Tibial artery (tissue), 4 donors: ENCODE results near the gene GNAT3.

Experiments used
- DNase-seq, 2 donors: peaks; one replicate each; pipeline ENCODE4 v3.0.0-alpha.2; 2019
- H3K27ac ChIP-seq, 2 donors: fragments of 200-600 bp; sonication (generic) in 1 of 2; 1 replicate in 1 of 2; 2 replicates in 1 of 2; pipeline ENCODE4 v1.5.1; 2018 to 2019; ENCODE audit warnings: mild to moderate bottlenecking in 1 of 2
- H3K27me3 ChIP-seq, 2 donors: fragments of 200-600 bp; sonication (generic) in 1 of 2; one replicate each; pipeline versions ENCODE4 v1.5.1 to v1.6.0; 2016 to 2019
- H3K36me3 ChIP-seq, 3 donors: fragments of 200-600 bp; sonication (generic) in 2 of 3; one replicate each; pipeline ENCODE4 v1.5.1; 2016 to 2019; ENCODE audit warnings: mild to moderate bottlenecking in 2 of 3
- H3K4me1 ChIP-seq, 4 donors: fragments of 200-600 bp; sonication (generic) in 2 of 4; 1 replicate in 3 of 4; 2 replicates in 1 of 4; pipeline ENCODE4 v1.5.1; 2016 to 2019
- H3K4me3 ChIP-seq, 2 donors: fragments of 200-600 bp; sonication (generic) in 1 of 2; 1 replicate in 1 of 2; 2 replicates in 1 of 2; pipeline ENCODE4 v1.5.1; 2018 to 2019; ENCODE audit warnings: mild to moderate bottlenecking in 2 of 2
- H3K9me3 ChIP-seq, 3 donors: fragments of 200-600 bp; sonication (generic) in 1 of 3; one replicate each; pipeline ENCODE4 v1.5.1; 2016 to 2019
- intact Hi-C: fragments of 100-400 bp; cut with DNase I; formaldehyde crosslinking; loops from one replicate; pipeline ENCODE4 v1.15.0; 2023; ENCODE audit warnings: low total_unique reads
- TF ChIP-seq, protein P1 (sequence below), 2 experiments: fragments of 200-600 bp in 1 of 2; fragments of 450-650 bp in 1 of 2; IDR thresholded peaks; one replicate each; pipeline ENCODE4 v1.5.1; 2017 to 2019; ENCODE audit warnings: antibody characterized with exemption in 2 of 2, mild to moderate bottlenecking in 1 of 2, moderate library complexity in 1 of 2

Gene GNAT3

DNA sequence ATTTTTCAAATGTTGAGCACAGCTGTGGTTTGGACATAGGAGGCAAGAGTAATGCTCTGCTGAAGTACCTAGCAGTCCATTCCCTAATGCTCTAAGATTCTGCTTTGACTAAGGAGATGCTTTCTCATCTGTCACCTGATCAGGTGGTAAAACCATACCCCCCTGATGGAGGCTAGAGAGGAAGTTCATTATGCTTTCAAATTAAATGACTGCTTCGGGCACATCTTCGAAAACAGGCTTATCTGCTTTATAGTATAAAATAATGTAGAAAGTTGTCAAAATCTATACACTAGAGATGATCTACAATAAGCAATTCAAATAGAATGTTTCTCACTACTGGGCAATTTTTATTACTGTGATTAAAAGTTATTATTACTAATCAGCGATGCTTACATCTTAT is at the start of gene GNAT3:
TSS of gene GNAT3 (minus strand) at position 101 of the 400 bp plus-strand sequence. CDS start 138 bp downstream, outside the sequence.
- H3K4me3 ChIP-seq = no peak within 1 kb of the TSS
- DNase-seq = no peak
- intact Hi-C loops = no loop called here
- no peaks in the 10 kb centered on the region for H3K36me3 ChIP-seq
- no peaks in the 10 kb centered on the region for H3K27me3 ChIP-seq
- TF ChIP-seq, protein P1, sequence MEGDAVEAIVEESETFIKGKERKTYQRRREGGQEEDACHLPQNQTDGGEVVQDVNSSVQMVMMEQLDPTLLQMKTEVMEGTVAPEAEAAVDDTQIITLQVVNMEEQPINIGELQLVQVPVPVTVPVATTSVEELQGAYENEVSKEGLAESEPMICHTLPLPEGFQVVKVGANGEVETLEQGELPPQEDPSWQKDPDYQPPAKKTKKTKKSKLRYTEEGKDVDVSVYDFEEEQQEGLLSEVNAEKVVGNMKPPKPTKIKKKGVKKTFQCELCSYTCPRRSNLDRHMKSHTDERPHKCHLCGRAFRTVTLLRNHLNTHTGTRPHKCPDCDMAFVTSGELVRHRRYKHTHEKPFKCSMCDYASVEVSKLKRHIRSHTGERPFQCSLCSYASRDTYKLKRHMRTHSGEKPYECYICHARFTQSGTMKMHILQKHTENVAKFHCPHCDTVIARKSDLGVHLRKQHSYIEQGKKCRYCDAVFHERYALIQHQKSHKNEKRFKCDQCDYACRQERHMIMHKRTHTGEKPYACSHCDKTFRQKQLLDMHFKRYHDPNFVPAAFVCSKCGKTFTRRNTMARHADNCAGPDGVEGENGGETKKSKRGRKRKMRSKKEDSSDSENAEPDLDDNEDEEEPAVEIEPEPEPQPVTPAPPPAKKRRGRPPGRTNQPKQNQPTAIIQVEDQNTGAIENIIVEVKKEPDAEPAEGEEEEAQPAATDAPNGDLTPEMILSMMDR (IDR thresholded peaks at IDR 0.05) = no peak
- no peak within 1 kb of the TSS for H3K27ac ChIP-seq
- no peaks in the 10 kb centered on the region for H3K9me3 ChIP-seq
- H3K4me1 ChIP-seq = no peaks in the 10 kb centered on the region

DNA sequence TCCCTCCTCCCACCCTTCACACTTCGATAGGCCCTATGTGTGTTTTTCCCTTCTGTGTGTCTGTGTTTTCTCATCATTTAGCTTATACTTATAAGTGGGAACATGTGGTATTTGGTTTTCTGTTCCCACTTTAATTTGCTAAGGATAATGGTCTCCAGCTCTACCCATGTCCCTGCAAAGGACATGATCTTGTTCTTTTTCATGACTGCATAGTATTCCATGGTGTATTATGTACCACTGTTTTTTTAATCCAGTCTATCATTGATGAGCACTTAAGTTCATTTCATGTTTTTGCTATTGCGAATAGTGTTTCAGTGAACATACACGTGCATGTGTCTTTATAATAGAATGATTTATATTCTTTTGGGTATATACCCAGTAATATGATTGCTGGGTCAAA is 46.3 kb upstream of the GNAT3 start:
- intact Hi-C loops = no loop called here
- H3K4me3 ChIP-seq = no peak overlapping the region
- TF ChIP-seq, protein P1 (IDR thresholded peaks at IDR 0.05) = no peak
- H3K4me1 ChIP-seq = no peaks in the 10 kb centered on the region
- no peaks in the 10 kb centered on the region for H3K36me3 ChIP-seq
- peaks cover 0 to 4% (median 3%) of the 10 kb centered on the region in 3 donors for H3K9me3 ChIP-seq
- DNase-seq = no peak
- no peak overlapping the region for H3K27ac ChIP-seq
- no peaks in the 10 kb centered on the region for H3K27me3 ChIP-seq

DNA sequence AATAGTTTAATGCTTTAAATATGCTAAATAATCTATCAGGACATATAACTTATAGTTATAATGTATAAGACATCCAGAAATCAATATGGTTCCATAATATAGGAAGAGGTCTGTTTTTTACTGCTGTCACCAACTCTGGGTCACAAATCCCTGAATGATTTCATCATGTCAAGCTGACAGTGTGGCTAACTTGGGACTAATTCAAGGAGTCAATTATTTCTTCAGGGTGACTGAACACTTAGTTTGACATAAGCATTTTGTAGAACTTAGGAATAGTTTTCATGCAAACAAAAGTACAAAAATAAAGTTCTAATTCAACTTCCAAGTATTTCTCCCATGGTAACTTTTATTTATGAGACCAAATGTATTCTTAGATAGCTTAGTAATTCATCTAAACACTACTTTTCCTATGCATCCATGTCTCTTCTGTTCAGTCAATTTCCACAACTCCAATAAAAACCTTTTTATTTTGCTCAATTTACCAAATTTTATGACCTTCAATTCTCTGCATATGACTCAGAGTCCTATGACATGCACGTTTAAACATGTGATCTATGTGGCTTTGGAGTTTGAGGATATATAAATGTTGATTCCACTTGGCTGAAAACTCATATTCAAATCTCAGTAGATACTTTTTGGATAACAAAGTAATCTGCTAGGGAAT is 40.3 kb upstream of the GNAT3 start:
- Histone ChIP-seq H3K4me1 (peaks cover 0 to 8% (median 0%) of the 10 kb centered on the region in 4 donors), H3K36me3 (no peaks in the 10 kb centered on the region), H3K27me3 (no peaks in the 10 kb centered on the region), H3K9me3 (no peaks in the 10 kb centered on the region), H3K27ac (no peak overlapping the region), H3K4me3 (no peak overlapping the region)
- TF ChIP-seq, protein P1 (IDR thresholded peaks at IDR 0.05) = no peak
- no peak for DNase-seq
- intact Hi-C loops = no loop called here

DNA sequence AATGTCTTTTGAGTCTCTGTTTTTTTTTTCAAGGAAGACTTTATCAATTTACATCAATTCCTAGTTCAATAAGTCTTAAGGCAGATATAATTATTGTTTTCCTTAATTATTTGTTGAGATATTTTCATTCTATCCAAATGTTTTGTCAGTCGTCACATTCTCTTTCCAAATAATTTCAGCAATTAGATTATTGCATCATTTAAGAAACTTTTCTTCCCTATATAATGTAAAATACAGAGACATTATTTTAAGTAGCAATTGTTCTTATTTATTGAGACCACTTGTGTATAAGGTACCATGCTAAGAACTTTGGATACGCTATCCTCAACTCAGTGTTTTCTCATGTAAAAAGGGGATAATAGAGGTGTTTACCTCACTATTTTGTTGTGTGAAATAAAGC is 38.1 kb upstream of the GNAT3 start:
- intact Hi-C loops = no loop called here
- no peaks in the 10 kb centered on the region for H3K27me3 ChIP-seq
- no peak overlapping the region for H3K27ac ChIP-seq
- H3K36me3 ChIP-seq = no peaks in the 10 kb centered on the region
- DNase-seq = no peak
- peaks cover 0 to 8% (median 0%) of the 10 kb centered on the region in 4 donors for H3K4me1 ChIP-seq
- no peak overlapping the region for H3K4me3 ChIP-seq
- TF ChIP-seq, protein P1 (IDR thresholded peaks at IDR 0.05) = no peak
- peaks cover 0 to 3% (median 3%) of the 10 kb centered on the region in 3 donors for H3K9me3 ChIP-seq

DNA sequence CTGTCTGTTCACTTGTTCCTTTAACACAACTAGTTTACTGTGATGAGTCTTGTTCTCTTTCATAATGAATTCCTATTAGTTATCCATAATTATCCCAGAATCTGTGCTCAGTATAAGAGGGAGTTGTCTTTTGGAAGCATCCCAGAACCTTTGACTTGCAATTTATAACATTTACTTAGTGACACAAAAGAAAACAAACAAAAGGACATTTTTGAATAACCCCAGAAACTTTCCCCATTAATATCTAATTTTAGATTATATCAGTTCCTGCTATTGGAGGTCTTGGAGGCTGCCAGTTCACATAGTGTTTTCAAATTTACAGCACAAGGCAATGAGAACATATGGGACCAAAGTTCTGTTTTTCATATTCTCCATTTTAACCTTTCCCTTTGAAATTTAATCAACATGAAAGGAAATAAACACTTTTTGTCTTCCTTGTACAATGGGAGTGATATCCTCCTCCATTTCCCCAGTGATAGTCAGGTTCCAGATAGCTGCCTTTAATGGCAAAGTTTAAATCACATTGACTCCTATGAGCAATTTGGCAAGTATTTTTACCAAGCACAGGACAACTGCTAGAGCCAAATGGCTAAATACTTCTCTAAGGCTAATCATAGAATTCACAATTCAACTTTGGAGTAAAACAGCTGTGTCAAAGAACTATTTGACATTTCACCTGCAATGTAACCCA is 37.1 kb upstream of the GNAT3 start:
- intact Hi-C loops = no loop called here
- TF ChIP-seq, protein P1 (IDR thresholded peaks at IDR 0.05) = no peak

More for the DNA sequence above, 37.1 kb upstream of the GNAT3 start:
- no peaks in the 10 kb centered on the region for H3K36me3 ChIP-seq
- no peak overlapping the region for H3K27ac ChIP-seq
- no peak for DNase-seq
- no peaks in the 10 kb centered on the region for H3K27me3 ChIP-seq
- peaks cover 0 to 3% (median 3%) of the 10 kb centered on the region in 3 donors for H3K9me3 ChIP-seq
- peaks cover 0 to 8% (median 0%) of the 10 kb centered on the region in 4 donors for H3K4me1 ChIP-seq
- no peak overlapping the region for H3K4me3 ChIP-seq
